Transverse colon (tissue), 4 donors: Measurements from ENCODE around the gene NR2C1. TPM values are rescaled to one million over a fixed set of nuclear protein-coding genes. Genes with fewer than 3 reads are reported as not detected.

Source experiments
- DNase-seq: peaks from one replicate; pipeline ENCODE4 v3.0.0-alpha.2; 2019
- H3K27ac ChIP-seq, 4 donors: fragments of 200-600 bp; sonication (generic); 2 replicates each; pipeline ENCODE4 v1.5.1; 2016 to 2018; ENCODE audit warnings: inconsistent platforms in 4 of 4
- H3K27me3 ChIP-seq: fragments of 200-600 bp; sonication (generic); 2 replicates; pipeline ENCODE4 v1.5.1; 2017; ENCODE audit warnings: inconsistent platforms
- H3K36me3 ChIP-seq, 4 donors: fragments of 200-600 bp; sonication (generic); 2 replicates each; pipeline ENCODE4 v1.5.1; 2017 to 2019; ENCODE audit warnings: inconsistent platforms in 4 of 4
- H3K4me1 ChIP-seq, 4 donors: fragments of 200-600 bp; sonication (generic); 2 replicates each; pipeline ENCODE4 v1.5.1; 2017 to 2020; ENCODE audit warnings: inconsistent platforms in 4 of 4
- H3K4me3 ChIP-seq, 4 donors: fragments of 200-600 bp; sonication (generic); 1 replicate in 1 of 4; 2 replicates in 3 of 4; pipeline versions ENCODE4 v1.5.1 to v1.6.1; 2017 to 2019; ENCODE audit warnings: inconsistent platforms in 4 of 4
- H3K9me3 ChIP-seq, 2 donors: fragments of 200-600 bp; sonication (generic); 2 replicates each; pipeline ENCODE4 v1.5.1; 2017 to 2019; ENCODE audit warnings: inconsistent platforms in 2 of 2
- EP300 ChIP-seq: sonication (generic); formaldehyde crosslinking; IDR thresholded peaks from one replicate; pipeline ENCODE4 v1.6.1; 2017; ENCODE audit warnings: antibody characterized with exemption, low read depth
- POLR2A ChIP-seq: fragments of 450-650 bp; IDR thresholded peaks from one replicate; pipeline ENCODE4 v1.6.1; 2016; ENCODE audit warnings: antibody characterized with exemption, mild to moderate bottlenecking, moderate library complexity
- POLR2AphosphoS5 ChIP-seq, 3 donors: sonication (generic); formaldehyde crosslinking; IDR thresholded peaks; one replicate each; pipeline ENCODE4 v1.6.1; 2016; ENCODE audit warnings: antibody characterized with exemption in 3 of 3
- WGBS, 2 donors: methylation state at CpG; one replicate each; pipeline ENCODE4 v1.1.5; 2018; ENCODE audit warnings: low coverage in 1 of 2; 5-methylcytosine and 5-hydroxymethylcytosine counted together
- in situ Hi-C, 4 donors: fragments of 200-750 bp; cut with MboI; loops; one replicate each; pipeline versions ENCODE4 v1.15.0 to v1.15.1; 2017; ENCODE audit warnings: low sequenced_read_pairs in 3 of 4, low pct_ligation_motif_present in 1 of 4, low pct_unique_long_range_greater_than_20kb in 1 of 4
- intact Hi-C: fragments of 100-400 bp; cut with DNase I; formaldehyde crosslinking; loops from one replicate; pipeline ENCODE4 v1.15.1; 2023; ENCODE audit warnings: low total_unique reads
- total RNA-seq, 4 donors: library from RNA; depleted of rRNA; stranded (reverse); fragments of >200 nt; gene quantifications; one replicate each; pipeline ENCODE4 v1.1.0, GENCODE V29; 2016
- TF ChIP-seq, protein P1 (sequence below), 5 experiments: fragments of 200-600 bp in 3 of 5; fragments of 450-650 bp in 2 of 5; sonication (generic) in 3 of 5; IDR thresholded peaks; 1 replicate in 2 of 5; 2 replicates in 3 of 5; pipeline ENCODE4 v1.5.1; 2016 to 2017; ENCODE audit warnings: antibody characterized with exemption in 5 of 5, inconsistent platforms in 3 of 5, mild to moderate bottlenecking in 2 of 5, moderate library complexity in 1 of 5

Gene NR2C1
- total RNA-seq, 4 donors from 2014 or later: 25.1 to 157 (median 46.0) TPM

GRCh38 chr12:95003213-95003920, 70.1 kb downstream of the NR2C1 start, which contains the start of gene NDUFA12:
Gene NDUFA12 (minus strand): TSS chr12:95003697. CDS start chr12:95003680, 17 bp downstream.
- peak within 1 kb of the TSS; percentile 68 to 96 (median 85) for H3K4me3 ChIP-seq
- peak; percentile 95 for DNase-seq
- peak within 1 kb of the TSS; percentile 85 to 94 (median 89) for H3K27ac ChIP-seq
- peaks cover 7 to 13% of the 10 kb centered on the region in 2 donors for H3K9me3 ChIP-seq
- intact Hi-C loops (no loop called here), in situ Hi-C loops (no loop called here)
- peak; percentile 84 to 89 (median 87) for TF ChIP-seq POLR2AphosphoS5 (IDR thresholded peaks at IDR 0.05)
- TF ChIP-seq POLR2A: peak; percentile 88
- TF ChIP-seq EP300: no peak
- no peaks in the 10 kb centered on the region for H3K27me3 ChIP-seq
- peaks cover 0 to 17% (median 4%) of the 10 kb centered on the region in 4 donors for H3K36me3 ChIP-seq
- 0% methylated on average over 26 of the region's 34 CpGs; no CpG with 5 or more reads in 1 of the 2 donors for WGBS, 2 donors
- H3K4me1 ChIP-seq: peaks cover 10 to 42% (median 18%) of the 10 kb centered on the region in 4 donors

DNA sequence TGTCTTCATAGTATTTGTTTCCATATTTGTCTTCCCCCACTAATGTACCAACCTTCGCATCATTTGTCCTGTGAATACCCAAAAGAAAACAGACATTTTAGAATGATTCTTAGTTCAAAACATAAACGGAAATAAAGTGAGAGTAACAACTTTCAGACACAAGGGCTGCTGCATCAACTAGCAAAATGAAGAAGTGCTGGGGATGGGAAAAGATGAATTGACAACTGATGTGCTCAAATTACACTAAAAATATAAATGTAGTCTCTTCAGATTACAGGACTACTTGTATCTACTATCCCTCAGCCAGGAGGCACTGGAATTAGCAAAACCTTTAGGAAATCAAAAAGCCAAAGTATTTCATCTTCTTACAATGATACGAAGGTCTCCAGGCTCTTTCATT, 70.7 kb downstream of the NR2C1 start:
- H3K4me1 ChIP-seq: peaks cover 10 to 42% (median 18%) of the 10 kb centered on the region in 4 donors
- 19 to 28% methylated on average over 3 of the region's 3 CpGs for WGBS, 2 donors
- H3K9me3 ChIP-seq: peaks cover 3 to 7% of the 10 kb centered on the region in 2 donors
- H3K27me3 ChIP-seq: no peaks in the 10 kb centered on the region
- in situ Hi-C loops: no loop called here
- peak overlapping the region; percentile 85 to 94 (median 89) for H3K27ac ChIP-seq
- H3K36me3 ChIP-seq: peaks cover 0 to 17% (median 4%) of the 10 kb centered on the region in 4 donors
- intact Hi-C loops: no loop called here
- DNase-seq: no peak
- H3K4me3 ChIP-seq: peak overlapping the region; percentile 68 to 96 (median 85)
- TF ChIP-seq EP300 (no peak), POLR2AphosphoS5 (IDR thresholded peaks at IDR 0.05) (no peak), POLR2A (no peak)
- TF ChIP-seq, protein P1, sequence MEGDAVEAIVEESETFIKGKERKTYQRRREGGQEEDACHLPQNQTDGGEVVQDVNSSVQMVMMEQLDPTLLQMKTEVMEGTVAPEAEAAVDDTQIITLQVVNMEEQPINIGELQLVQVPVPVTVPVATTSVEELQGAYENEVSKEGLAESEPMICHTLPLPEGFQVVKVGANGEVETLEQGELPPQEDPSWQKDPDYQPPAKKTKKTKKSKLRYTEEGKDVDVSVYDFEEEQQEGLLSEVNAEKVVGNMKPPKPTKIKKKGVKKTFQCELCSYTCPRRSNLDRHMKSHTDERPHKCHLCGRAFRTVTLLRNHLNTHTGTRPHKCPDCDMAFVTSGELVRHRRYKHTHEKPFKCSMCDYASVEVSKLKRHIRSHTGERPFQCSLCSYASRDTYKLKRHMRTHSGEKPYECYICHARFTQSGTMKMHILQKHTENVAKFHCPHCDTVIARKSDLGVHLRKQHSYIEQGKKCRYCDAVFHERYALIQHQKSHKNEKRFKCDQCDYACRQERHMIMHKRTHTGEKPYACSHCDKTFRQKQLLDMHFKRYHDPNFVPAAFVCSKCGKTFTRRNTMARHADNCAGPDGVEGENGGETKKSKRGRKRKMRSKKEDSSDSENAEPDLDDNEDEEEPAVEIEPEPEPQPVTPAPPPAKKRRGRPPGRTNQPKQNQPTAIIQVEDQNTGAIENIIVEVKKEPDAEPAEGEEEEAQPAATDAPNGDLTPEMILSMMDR (IDR thresholded peaks at IDR 0.05): no peak

- no peaks in the 10 kb centered on the region for H3K9me3 ChIP-seq
- H3K27me3 ChIP-seq: no peaks in the 10 kb centered on the region
- TF ChIP-seq POLR2AphosphoS5 (IDR thresholded peaks at IDR 0.05) (no peak), POLR2A (no peak), EP300 (no peak)
- TF ChIP-seq, protein P1 (IDR thresholded peaks at IDR 0.05): no peak
- H3K4me1 ChIP-seq: peaks cover 10 to 35% (median 18%) of the 10 kb centered on the region in 4 donors
- H3K4me3 ChIP-seq: no peak overlapping the region
- no peak for DNase-seq
- 65 to 70% methylated on average over 4 of the region's 4 CpGs for WGBS, 2 donors
- intact Hi-C loops: no loop called here
- H3K36me3 ChIP-seq: peaks cover 0 to 29% (median 4%) of the 10 kb centered on the region in 4 donors
- in situ Hi-C loops: no loop called here
- H3K27ac ChIP-seq: no peak overlapping the region
Measured at GRCh38 chr12:94998326-94998725, 75.1 kb downstream of the NR2C1 start.

GRCh38 chr12:94997726-94998125, 75.7 kb downstream of the NR2C1 start:
- no peaks in the 10 kb centered on the region for H3K9me3 ChIP-seq
- peaks cover 8 to 32% (median 16%) of the 10 kb centered on the region in 4 donors for H3K4me1 ChIP-seq
- H3K27me3 ChIP-seq: no peaks in the 10 kb centered on the region
- H3K27ac ChIP-seq: no peak overlapping the region
- peaks cover 0 to 29% (median 4%) of the 10 kb centered on the region in 4 donors for H3K36me3 ChIP-seq
- DNase-seq: no peak
- intact Hi-C loops: no loop called here
- in situ Hi-C loops: no loop called here
- no peak overlapping the region for H3K4me3 ChIP-seq
- TF ChIP-seq, protein P1 (IDR thresholded peaks at IDR 0.05): no peak
- TF ChIP-seq EP300: no peak
- TF ChIP-seq POLR2AphosphoS5 (IDR thresholded peaks at IDR 0.05): no peak
